IMR-90 (cell line): Measurements from ENCODE around the gene IL16. TPM values are rescaled to one million over a fixed set of nuclear protein-coding genes. Genes with fewer than 3 reads are reported as not detected.

ENCODE experiments used
- ATAC-seq: fragments of 200-7000 bp; cut with Tn5 transposase; 2 replicates; pipeline ENCODE4 v1.9.1; 2020; ENCODE audit warnings: low read depth, mild to moderate bottlenecking, moderate library complexity
- BruUV-seq: library from RNA; stranded (reverse); fragments of 400-500 nt; replicated peaks from 2 replicates; lab custom pipeline; 2021; lab: Mats Ljungman, UMichigan
- CTCF ChIA-PET: fragments of 300-600 bp; formaldehyde crosslinking; extraction: SDS; loops from one replicate; lab custom pipeline; 2021; ENCODE audit warnings: antibody characterized with exemption; lab: Yijun Ruan, JAX
- POLR2A ChIA-PET: fragments of 300-600 bp; sonication (Branson Sonifier 250); formaldehyde crosslinking; loops from one replicate; lab custom pipeline; 2022; ENCODE audit warnings: antibody characterized with exemption; ENCODE audit not compliant: unreplicated experiment; lab: Charles Lee
- DNase-seq: peaks from one replicate; pipeline ENCODE4 v3.0.0; 2013
- H2AFZ ChIP-seq: replicated peaks from 2 replicates; pipeline ENCODE3; 2013; ENCODE audit warnings: low read length, mild to moderate bottlenecking; ENCODE audit not compliant: poor library complexity
- H2AK5ac ChIP-seq: 2 replicates; pipeline ENCODE4 v1.6.1; 2013; ENCODE audit warnings: low read depth, low read length, inconsistent platforms
- H2AK9ac ChIP-seq: replicated peaks from 2 replicates; pipeline ENCODE3; 2013; ENCODE audit warnings: mild to moderate bottlenecking, low read depth, low read length, moderate library complexity; ENCODE audit not compliant: poor library complexity
- H2BK120ac ChIP-seq: 2 replicates; pipeline ENCODE4 v1.6.1; 2013; ENCODE audit warnings: low read depth, low read length, inconsistent platforms
- H2BK15ac ChIP-seq: 3 replicates; pipeline ENCODE4 v1.6.1; 2013; ENCODE audit warnings: low read depth, low read length, inconsistent platforms
- H2BK20ac ChIP-seq: 2 replicates; pipeline ENCODE4 v1.6.1; 2013; ENCODE audit warnings: low read depth, mild to moderate bottlenecking, inconsistent platforms, low read length, moderate library complexity
- H2BK5ac ChIP-seq: 2 replicates; pipeline ENCODE4 v1.6.1; 2013; ENCODE audit warnings: mild to moderate bottlenecking, low read depth, low read length, inconsistent platforms; ENCODE audit not compliant: poor library complexity, severe bottlenecking
- H3K14ac ChIP-seq: replicated peaks from 2 replicates; pipeline ENCODE4 v1.6.1; 2013; ENCODE audit warnings: low read depth, low read length, inconsistent platforms
- H3K18ac ChIP-seq: 2 replicates; pipeline ENCODE4 v1.6.1; 2013; ENCODE audit warnings: low read depth, low read length, control low read depth
- H3K23ac ChIP-seq: 2 replicates; pipeline ENCODE4 v1.6.1; 2013; ENCODE audit warnings: low read depth, low read length, inconsistent platforms
- H3K27ac ChIP-seq: 2 replicates; pipeline ENCODE4 v1.5.1; 2013; ENCODE audit warnings: mild to moderate bottlenecking, control low read depth, low read length; ENCODE audit not compliant: insufficient read depth
- H3K27me3 ChIP-seq: 2 replicates; pipeline ENCODE4 v1.6.1; 2013; ENCODE audit warnings: low read length; ENCODE audit not compliant: control insufficient read depth, insufficient read depth
- H3K36me3 ChIP-seq: 2 replicates; pipeline ENCODE4 v1.6.1; 2013; ENCODE audit warnings: low read length, mixed read lengths; ENCODE audit not compliant: control insufficient read depth, insufficient read depth
- H3K4ac ChIP-seq: 2 replicates; pipeline ENCODE4 v1.6.1; 2013; ENCODE audit warnings: low read depth, low read length, inconsistent platforms
- H3K4me1 ChIP-seq: 2 replicates; pipeline ENCODE4 v1.6.1; 2013; ENCODE audit warnings: low read length, mixed read lengths; ENCODE audit not compliant: control insufficient read depth, insufficient read depth
- H3K4me2 ChIP-seq: 2 replicates; pipeline ENCODE4 v1.6.1; 2013; ENCODE audit warnings: low read depth, mild to moderate bottlenecking, control low read depth, low read length, moderate library complexity
- H3K4me3 ChIP-seq: 2 replicates; pipeline ENCODE4 v1.5.1; 2013; ENCODE audit warnings: low read depth, mild to moderate bottlenecking, control low read depth, low read length, moderate library complexity; ENCODE audit not compliant: insufficient read depth
- H3K56ac ChIP-seq: 2 replicates; pipeline ENCODE4 v1.6.1; 2013; ENCODE audit warnings: low read length, inconsistent platforms; ENCODE audit not compliant: insufficient read depth; ENCODE audit errors: extremely low read depth
- H3K79me1 ChIP-seq, 2 experiments: 2 replicates each; pipeline ENCODE4 v1.6.1; 2013; ENCODE audit warnings: low read length in 2 of 2, inconsistent platforms in 1 of 2, low read depth in 1 of 2
- H3K9ac ChIP-seq: 2 replicates; pipeline ENCODE4 v1.6.1; 2013; ENCODE audit warnings: low read depth, low read length, control low read depth
- H3K9me1 ChIP-seq: 2 replicates; pipeline ENCODE4 v1.6.1; 2013; ENCODE audit warnings: low read length, inconsistent platforms; ENCODE audit not compliant: insufficient read depth
- H3K9me3 ChIP-seq: 2 replicates; pipeline ENCODE4 v1.6.1; 2013; ENCODE audit warnings: low read length; ENCODE audit not compliant: control insufficient read depth, insufficient read depth
- H4K20me1 ChIP-seq: 2 replicates; pipeline ENCODE4 v1.6.1; 2013; ENCODE audit warnings: low read length, inconsistent platforms; ENCODE audit not compliant: insufficient read depth
- H4K5ac ChIP-seq: 2 replicates; pipeline ENCODE4 v1.6.1; 2013; ENCODE audit warnings: mild to moderate bottlenecking, low read depth, low read length, control low read depth
- H4K8ac ChIP-seq, 2 experiments: 2 replicates each; pipeline ENCODE4 v1.6.1; 2013; ENCODE audit warnings: low read depth in 2 of 2, low read length in 2 of 2, control low read depth in 1 of 2, inconsistent platforms in 1 of 2
- H4K91ac ChIP-seq: 2 replicates; pipeline ENCODE4 v1.6.1; 2013; ENCODE audit warnings: low read depth, low read length, inconsistent platforms; ENCODE audit not compliant: insufficient read depth
- CHD1 ChIP-seq: IDR thresholded peaks from 2 replicates; pipeline ENCODE4 v1.6.1; 2012; ENCODE audit warnings: low read depth, low read length, improper control_type of control experiment
- FOS ChIP-seq: fragments of 150-350 bp; IDR thresholded peaks from 2 replicates; pipeline ENCODE4 v1.6.1; 2016; ENCODE audit warnings: low read depth, low read length
- MAZ ChIP-seq: IDR thresholded peaks from 2 replicates; pipeline ENCODE4 v1.6.1; 2012; ENCODE audit warnings: low read depth, mild to moderate bottlenecking, low read length, improper control_type of control experiment, moderate library complexity, borderline replicate concordance
- POLR2A ChIP-seq: IDR thresholded peaks from 2 replicates; pipeline ENCODE4 v1.6.1; 2012; ENCODE audit warnings: mild to moderate bottlenecking, low read depth, low read length
- RFX5 ChIP-seq: IDR thresholded peaks from 2 replicates; pipeline ENCODE4 v1.8.0; 2012; ENCODE audit warnings: low read depth, mild to moderate bottlenecking, low read length, moderate library complexity
- SMC3 ChIP-seq: fragments of 150-350 bp; IDR thresholded peaks from 2 replicates; pipeline ENCODE4 v1.6.1; 2016; ENCODE audit warnings: low read depth, mild to moderate bottlenecking, antibody characterized with exemption, low read length, moderate library complexity
- WGBS, 2 experiments: methylation state at CpG; one replicate each; pipeline versions ENCODE4 v1.1.5 to v1.1.7; 2013; ENCODE audit warnings: missing lambda C conversion rate in 2 of 2; ENCODE audit not compliant: insufficient read length in 1 of 2; ENCODE audit errors: extremely low coverage in 2 of 2; 5-methylcytosine and 5-hydroxymethylcytosine counted together
- dilution Hi-C: fragments of 300-500 bp; cut with HindIII; formaldehyde crosslinking; loops from one replicate; pipeline ENCODE4 v1.14.3; 2018; ENCODE audit warnings: low sequenced_read_pairs; ENCODE audit not compliant: unreplicated experiment
- in situ Hi-C: fragments of 300-500 bp; cut with MboI; formaldehyde crosslinking; loops from 3 replicates; pipeline ENCODE4 v1.14.3; 2019; ENCODE audit warnings: low sequenced_read_pairs, inconsistent platforms, mixed read lengths
- intact Hi-C: fragments of 100-400 bp; cut with micrococcal nuclease; formaldehyde crosslinking; loops from 2 replicates; pipeline ENCODE4 v1.10.0; 2022
- polyA plus RNA-seq, 3 experiments: library from polyadenylated mRNA; depleted of rRNA; stranded (reverse); fragments of >200 nt; gene quantifications; 2 replicates each; pipeline ENCODE4 v1.2.3, GENCODE V29; 2012; ENCODE audit warnings: low replicate concordance in 1 of 3
- total RNA-seq: library from RNA; depleted of rRNA; stranded (reverse); fragments of >200 nt; gene quantifications from 2 replicates; pipeline ENCODE4 v1.2.3, GENCODE V29; 2012
- TF ChIP-seq, protein P1 (sequence below): conservative IDR thresholded peaks from 2 replicates; pipeline ENCODE4 v1.5.1; 2012; ENCODE audit warnings: mild to moderate bottlenecking, low read depth, low read length, improper control_type of control experiment

The IL16 gene
- total and polyA plus RNA-seq, 2 of the 4 experiments (the other 2 are of a cell fraction): 0.18 to 0.27 TPM

DNA sequence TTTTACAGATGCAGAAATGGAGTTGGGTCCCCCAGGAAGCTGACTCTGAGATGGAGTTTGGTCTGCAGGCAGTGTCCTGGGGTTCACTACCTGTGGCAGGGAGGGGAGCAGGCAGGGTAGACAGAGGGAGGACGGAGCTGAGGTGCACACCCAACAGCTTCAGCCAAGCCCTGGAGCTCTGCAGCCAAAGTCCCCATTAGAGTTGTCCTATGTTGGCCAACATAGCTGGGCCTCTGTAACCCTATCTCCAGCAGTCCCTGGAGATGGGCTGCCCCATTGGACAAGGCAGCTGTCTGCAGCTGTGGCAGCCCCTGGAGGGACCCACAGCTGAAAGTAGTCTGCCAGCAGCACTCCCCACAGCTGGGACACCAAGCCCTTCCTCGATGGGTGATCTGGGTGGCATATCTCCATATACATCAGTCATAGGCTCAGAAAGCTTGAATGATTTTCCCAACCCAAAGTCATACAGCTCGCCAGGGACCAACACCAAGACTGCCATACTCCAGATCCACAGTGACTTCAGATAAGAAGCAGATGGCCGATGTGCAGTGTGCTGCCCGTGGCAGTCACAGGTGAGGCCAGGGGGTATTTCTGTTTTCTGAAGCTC is 95.3 kb downstream of the IL16 start:
- H2BK20ac ChIP-seq: no peak overlapping the region
- H4K20me1 ChIP-seq: no peaks in the 10 kb centered on the region
- no peak overlapping the region for H4K8ac ChIP-seq
- no peak overlapping the region for H2BK15ac ChIP-seq
- no peaks in the 10 kb centered on the region for H3K27me3 ChIP-seq
- H3K9me1 ChIP-seq: peaks cover 11% of the 10 kb centered on the region; the same call in 1 of the 2 replicates
- H2AK9ac ChIP-seq: no peak overlapping the region
- no peaks in the 10 kb centered on the region for H3K79me1 ChIP-seq
- no peak overlapping the region for H3K23ac ChIP-seq
- no peak overlapping the region for H4K91ac ChIP-seq
- no peak overlapping the region for H3K18ac ChIP-seq
- intact Hi-C loops (no loop called here), in situ Hi-C loops (no loop called here), dilution Hi-C loops (no loop called here)
- H3K4me1 ChIP-seq: no peaks in the 10 kb centered on the region
- no peak for DNase-seq
- WGBS, 2 experiments: 83% methylated on average over 1 of the region's 5 CpGs; no CpG with 5 or more reads in 1 of the 2 experiments
- no peak overlapping the region for H4K5ac ChIP-seq
- CTCF ChIA-PET: interaction anchor here (1.5 kb wide), 1 partner anchor 26 kb away, joined by 8 read pairs; no protein-coding TSS in a partner anchor
- H3K4me2 ChIP-seq: no peak overlapping the region
- no peaks in the 10 kb centered on the region for H3K9me3 ChIP-seq
- H3K56ac ChIP-seq: no peak overlapping the region
- no peak overlapping the region for H2AFZ ChIP-seq
- H2BK120ac ChIP-seq: no peak overlapping the region
- no peak for TF ChIP-seq POLR2A
- TF ChIP-seq FOS: no peak
- TF ChIP-seq RFX5: no peak
- no peak for TF ChIP-seq CHD1
- TF ChIP-seq MAZ: no peak
- no peak for TF ChIP-seq SMC3
- TF ChIP-seq, protein P1, sequence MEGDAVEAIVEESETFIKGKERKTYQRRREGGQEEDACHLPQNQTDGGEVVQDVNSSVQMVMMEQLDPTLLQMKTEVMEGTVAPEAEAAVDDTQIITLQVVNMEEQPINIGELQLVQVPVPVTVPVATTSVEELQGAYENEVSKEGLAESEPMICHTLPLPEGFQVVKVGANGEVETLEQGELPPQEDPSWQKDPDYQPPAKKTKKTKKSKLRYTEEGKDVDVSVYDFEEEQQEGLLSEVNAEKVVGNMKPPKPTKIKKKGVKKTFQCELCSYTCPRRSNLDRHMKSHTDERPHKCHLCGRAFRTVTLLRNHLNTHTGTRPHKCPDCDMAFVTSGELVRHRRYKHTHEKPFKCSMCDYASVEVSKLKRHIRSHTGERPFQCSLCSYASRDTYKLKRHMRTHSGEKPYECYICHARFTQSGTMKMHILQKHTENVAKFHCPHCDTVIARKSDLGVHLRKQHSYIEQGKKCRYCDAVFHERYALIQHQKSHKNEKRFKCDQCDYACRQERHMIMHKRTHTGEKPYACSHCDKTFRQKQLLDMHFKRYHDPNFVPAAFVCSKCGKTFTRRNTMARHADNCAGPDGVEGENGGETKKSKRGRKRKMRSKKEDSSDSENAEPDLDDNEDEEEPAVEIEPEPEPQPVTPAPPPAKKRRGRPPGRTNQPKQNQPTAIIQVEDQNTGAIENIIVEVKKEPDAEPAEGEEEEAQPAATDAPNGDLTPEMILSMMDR: no peak
- no TSS peak for BruUV-seq
- H3K4ac ChIP-seq: no peak overlapping the region
- POLR2A ChIA-PET: no interaction called here
- no peak overlapping the region for H3K9ac ChIP-seq
- H3K4me3 ChIP-seq: no peak overlapping the region
- no peak overlapping the region for H3K14ac ChIP-seq
- H2AK5ac ChIP-seq: no peak overlapping the region
- H3K36me3 ChIP-seq: peaks cover 18% of the 10 kb centered on the region; the same call in 1 of the 2 replicates
- no peak for ATAC-seq
- no peak overlapping the region for H2BK5ac ChIP-seq
- no peak overlapping the region for H3K27ac ChIP-seq
